ENCODE measurements around the gene HLA-DQA2.
"Not testable (repeated sequence)": the region's sequence is repeated elsewhere in the genome, so short reads cannot be mapped to it uniquely, and the experiment has no call there.

The HLA-DQA2 gene

GRCh38 chr6:32782923-32783322 is 41.7 kb downstream of the HLA-DQA2 start:
- H3K27me3 ChIP-seq (ENCODE audit: control insufficient read depth, insufficient read depth, low read length); H3K4me1 ChIP-seq (ENCODE audit: control insufficient read depth, low read depth, low read length); H3K9ac ChIP-seq (ENCODE audit: low read length); H3K4me3 ChIP-seq (ENCODE audit: low read length); H3K27ac ChIP-seq (ENCODE audit: low read length); H3K9me3 ChIP-seq (ENCODE audit: control insufficient read depth, low read depth, low read length); H3K36me3 ChIP-seq (ENCODE audit: control insufficient read depth, low read depth, low read length): not testable (repeated sequence)

DNA sequence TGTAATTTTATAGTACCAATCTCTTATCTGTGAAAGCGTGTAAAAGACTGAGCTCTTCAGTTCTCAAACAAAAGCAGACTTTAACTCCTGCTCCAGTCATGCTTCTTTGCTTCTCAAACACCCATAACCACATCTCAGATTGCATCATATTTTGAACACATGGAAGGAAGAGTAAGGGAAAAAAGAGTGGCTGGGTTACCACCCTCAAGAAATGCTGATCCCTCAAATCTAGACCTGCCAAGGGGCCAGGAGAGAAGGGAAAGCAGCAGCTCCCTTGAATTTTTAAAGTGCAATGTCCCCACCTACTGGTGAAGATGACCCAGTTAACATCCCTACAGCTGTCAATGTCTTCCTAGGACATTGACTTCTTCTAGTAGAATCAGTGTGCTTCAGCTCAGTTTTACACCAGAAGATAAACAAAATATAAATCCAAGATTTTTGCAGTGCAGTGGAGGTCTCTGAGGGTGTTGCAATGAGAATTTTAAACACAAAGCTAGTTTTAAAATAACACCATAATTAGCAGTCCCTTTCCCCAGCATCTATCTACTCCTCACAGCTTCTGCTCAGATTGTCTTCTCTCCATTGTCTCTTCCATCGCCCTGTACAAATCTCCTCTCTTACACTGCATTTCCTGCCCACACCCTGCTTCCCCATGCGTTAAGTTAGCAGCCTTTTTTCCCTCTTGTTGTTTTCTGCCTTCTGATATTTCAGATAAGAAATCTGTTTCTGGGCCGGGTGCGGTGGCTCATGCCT is 44.8 kb downstream of the HLA-DQA2 start:
- H3K27me3 ChIP-seq (ENCODE audit: control insufficient read depth, insufficient read depth, low read length) = no peaks in the 10 kb centered on the region

GRCh38 chr6:32790306-32790705 is 49.1 kb downstream of the HLA-DQA2 start:
- no peaks in the 10 kb centered on the region for H3K27me3 ChIP-seq (ENCODE audit: control insufficient read depth, insufficient read depth, low read length)
- H3K4me1 ChIP-seq (ENCODE audit: control insufficient read depth, low read depth, low read length) = no peaks in the 10 kb centered on the region
- no peaks in the 10 kb centered on the region for H3K36me3 ChIP-seq (ENCODE audit: control insufficient read depth, low read depth, low read length)
- H3K9me3 ChIP-seq (ENCODE audit: control insufficient read depth, low read depth, low read length) = no peaks in the 10 kb centered on the region
- no peak overlapping the region for H3K4me3 ChIP-seq (ENCODE audit: low read length)
- H3K9ac ChIP-seq (ENCODE audit: low read length) = no peak overlapping the region
- H3K27ac ChIP-seq (ENCODE audit: low read length) = no peak overlapping the region

More for the DNA sequence above, 44.8 kb downstream of the HLA-DQA2 start:
- Histone ChIP-seq H3K27ac (ENCODE audit: low read length) (no peak overlapping the region), H3K9me3 (ENCODE audit: control insufficient read depth, low read depth, low read length) (no peaks in the 10 kb centered on the region), H3K4me3 (ENCODE audit: low read length) (no peak overlapping the region), H3K9ac (ENCODE audit: low read length) (no peak overlapping the region), H3K4me1 (ENCODE audit: control insufficient read depth, low read depth, low read length) (no peaks in the 10 kb centered on the region), H3K36me3 (ENCODE audit: control insufficient read depth, low read depth, low read length) (no peaks in the 10 kb centered on the region)

GRCh38 chr6:32792901-32793435 is 51.8 kb downstream of the HLA-DQA2 start:
- H3K27me3 ChIP-seq (ENCODE audit: control insufficient read depth, insufficient read depth, low read length) = no peaks in the 10 kb centered on the region
- no peak overlapping the region for H3K9ac ChIP-seq (ENCODE audit: low read length)
- no peaks in the 10 kb centered on the region for H3K36me3 ChIP-seq (ENCODE audit: control insufficient read depth, low read depth, low read length)
- H3K9me3 ChIP-seq (ENCODE audit: control insufficient read depth, low read depth, low read length) = no peaks in the 10 kb centered on the region
- H3K4me1 ChIP-seq (ENCODE audit: control insufficient read depth, low read depth, low read length) = peaks cover 3% of the 10 kb centered on the region
- no peak overlapping the region for H3K27ac ChIP-seq (ENCODE audit: low read length)
- no peak overlapping the region for H3K4me3 ChIP-seq (ENCODE audit: low read length)

DNA sequence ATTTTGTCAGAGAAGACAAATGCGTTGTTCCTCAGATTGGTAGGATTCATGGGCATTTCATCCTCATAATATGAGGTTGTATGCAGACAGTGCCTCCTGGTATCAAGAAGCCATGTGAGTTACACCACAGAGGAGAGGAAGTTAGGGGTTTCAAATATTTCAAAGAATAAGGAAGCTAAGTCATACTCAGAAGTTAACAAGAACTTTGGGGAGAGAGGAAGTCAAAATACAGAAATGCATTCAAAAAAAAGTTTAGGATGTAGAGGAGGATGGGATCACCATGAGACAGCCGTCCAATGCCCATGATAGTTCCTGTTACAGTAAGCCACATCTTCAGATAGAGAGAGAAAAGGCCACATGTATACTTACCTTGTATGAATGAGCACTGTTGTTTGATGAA is 53.3 kb downstream of the HLA-DQA2 start:
- H3K4me1 ChIP-seq (ENCODE audit: control insufficient read depth, low read depth, low read length) = peaks cover 3% of the 10 kb centered on the region
- no peak overlapping the region for H3K4me3 ChIP-seq (ENCODE audit: low read length)
- no peak overlapping the region for H3K9ac ChIP-seq (ENCODE audit: low read length)
- no peaks in the 10 kb centered on the region for H3K27me3 ChIP-seq (ENCODE audit: control insufficient read depth, insufficient read depth, low read length)
- H3K27ac ChIP-seq (ENCODE audit: low read length) = no peak overlapping the region
- no peaks in the 10 kb centered on the region for H3K9me3 ChIP-seq (ENCODE audit: control insufficient read depth, low read depth, low read length)
- no peaks in the 10 kb centered on the region for H3K36me3 ChIP-seq (ENCODE audit: control insufficient read depth, low read depth, low read length)
